ENCODE results near the gene F7.

The F7 gene

DNA sequence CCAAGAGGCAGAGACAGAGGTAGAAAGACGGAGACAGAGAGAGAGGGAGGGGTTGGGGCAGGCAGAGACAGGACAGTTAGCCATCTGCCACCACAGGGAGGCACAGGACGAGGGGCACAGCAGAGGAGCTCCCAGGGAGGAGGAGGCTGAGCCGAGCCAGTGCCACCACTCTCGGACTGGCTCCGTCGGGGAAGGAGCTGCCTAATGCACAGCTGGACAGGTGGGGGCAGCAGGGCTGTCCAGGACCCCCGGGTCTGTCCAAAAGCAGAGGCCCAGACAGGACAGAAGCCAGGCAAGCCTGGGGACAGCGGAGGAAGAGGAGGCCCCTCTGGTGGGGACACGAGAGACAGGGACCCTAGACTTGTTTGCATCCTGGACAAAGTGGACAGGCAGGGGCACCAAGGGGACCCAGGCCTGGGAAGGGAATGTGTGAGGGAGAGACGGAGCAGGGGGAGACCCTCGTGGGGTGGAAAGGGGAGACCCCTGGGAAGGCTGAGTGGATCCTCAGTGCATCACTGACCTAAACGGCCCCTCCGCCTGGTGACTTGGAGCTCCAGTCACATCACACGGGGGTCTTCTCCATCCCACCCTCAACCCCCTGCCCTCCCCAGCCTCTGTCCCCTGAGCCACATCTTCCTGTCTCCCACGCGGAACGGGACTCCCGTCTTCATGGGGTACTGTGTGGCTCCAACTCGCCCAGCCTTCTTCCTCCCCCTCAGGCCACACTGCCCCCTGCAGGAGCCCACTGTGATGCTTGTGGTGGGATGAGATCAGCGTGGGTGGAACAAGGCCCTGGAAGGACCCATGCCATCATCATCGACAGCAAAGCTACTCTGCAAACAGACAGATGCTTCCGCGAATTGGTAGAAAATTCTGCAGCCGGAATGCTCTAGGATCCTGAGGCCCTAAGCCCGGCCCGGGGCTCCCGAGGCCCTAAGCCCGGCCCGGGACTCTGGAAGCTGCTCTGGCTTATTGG lies 17.9 kb downstream of the F7 start:
- intact Hi-C loops (cut with DNase I): no loop called here
- peak in 3 of 10 donors; percentile 14 to 76 (median 40) for DNase-seq

DNA sequence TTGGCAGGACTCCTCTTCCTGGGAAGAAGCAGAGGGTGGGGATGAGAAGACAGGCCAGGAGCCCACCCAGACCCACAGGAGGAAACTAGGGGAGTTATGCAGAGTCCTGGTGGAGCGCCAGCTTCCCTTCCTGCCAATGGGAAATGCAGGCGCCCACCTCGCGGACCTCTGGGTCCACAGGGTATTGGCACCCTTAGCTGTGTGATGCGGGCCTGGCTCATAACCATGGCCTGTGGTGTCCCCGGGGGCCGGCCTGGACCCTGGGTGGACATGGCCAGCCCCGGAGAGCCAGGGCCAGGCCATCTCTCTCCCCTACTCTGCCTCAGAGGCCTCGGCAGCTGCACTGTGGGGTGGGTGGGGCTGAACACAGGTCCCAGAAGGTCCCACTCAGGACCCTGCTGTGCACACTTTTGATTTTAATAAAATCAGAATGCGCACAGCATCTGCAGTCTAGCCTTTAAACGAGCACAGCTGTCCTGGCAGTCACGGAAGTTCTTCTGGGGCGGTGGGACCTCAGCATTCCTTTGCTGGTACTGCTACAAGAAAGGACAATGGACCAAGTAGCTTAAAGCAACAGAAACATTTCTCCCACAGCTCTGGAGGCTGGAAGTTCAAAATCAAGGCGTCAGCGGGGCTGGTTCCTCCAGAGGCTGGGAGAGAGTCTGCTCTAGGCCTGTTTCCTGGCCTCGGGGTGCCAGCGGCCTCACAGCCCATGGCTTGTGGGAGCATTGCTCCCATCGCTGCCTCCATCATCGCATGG lies 18.8 kb downstream of the F7 start:
- DNase-seq: peak in 4 of 10 donors; percentile 10 to 77 (median 34)

DNA sequence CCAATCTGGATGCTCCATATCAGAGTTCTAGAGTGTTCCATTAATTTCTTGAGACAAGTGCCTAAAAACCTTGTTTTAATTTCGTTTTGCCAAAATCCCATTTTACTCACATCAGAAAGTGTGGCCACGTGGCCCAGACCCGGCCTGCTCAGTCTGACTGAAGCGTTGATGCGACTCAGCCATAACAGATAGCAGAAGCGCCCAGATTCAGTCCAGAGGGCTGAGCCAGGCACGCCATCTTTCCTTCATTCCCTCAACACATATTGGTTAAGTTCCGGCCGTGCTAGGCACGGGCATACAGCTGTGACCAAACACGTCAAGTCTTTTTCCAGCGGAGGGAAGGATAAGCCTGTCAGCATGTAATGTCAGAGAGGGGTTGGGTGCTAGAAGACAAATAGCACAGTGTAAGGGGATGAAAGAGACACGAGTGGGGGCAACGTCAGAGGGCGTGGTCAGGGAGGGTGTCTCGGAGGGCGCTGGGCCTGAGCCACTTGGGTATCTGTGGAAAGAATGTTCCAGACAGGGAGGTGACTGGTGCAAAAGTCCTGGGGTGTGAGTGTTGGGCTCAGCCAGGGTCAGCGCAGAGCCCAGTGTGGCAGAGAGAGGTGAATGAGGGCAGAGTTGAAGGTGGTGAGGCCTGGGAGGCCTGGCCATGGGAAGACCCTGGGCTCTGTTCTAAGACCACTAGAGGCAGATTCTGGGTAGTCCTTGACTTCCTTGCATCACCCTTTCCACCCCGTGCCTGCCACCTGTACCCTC lies 20.1 kb downstream of the F7 start:
- intact Hi-C loops (cut with DNase I): no loop called here
- peak in 4 of 10 donors; percentile 1 to 62 (median 46) for DNase-seq

More for the DNA sequence above, 18.8 kb downstream of the F7 start:
- intact Hi-C loops (cut with DNase I): no loop called here

DNA sequence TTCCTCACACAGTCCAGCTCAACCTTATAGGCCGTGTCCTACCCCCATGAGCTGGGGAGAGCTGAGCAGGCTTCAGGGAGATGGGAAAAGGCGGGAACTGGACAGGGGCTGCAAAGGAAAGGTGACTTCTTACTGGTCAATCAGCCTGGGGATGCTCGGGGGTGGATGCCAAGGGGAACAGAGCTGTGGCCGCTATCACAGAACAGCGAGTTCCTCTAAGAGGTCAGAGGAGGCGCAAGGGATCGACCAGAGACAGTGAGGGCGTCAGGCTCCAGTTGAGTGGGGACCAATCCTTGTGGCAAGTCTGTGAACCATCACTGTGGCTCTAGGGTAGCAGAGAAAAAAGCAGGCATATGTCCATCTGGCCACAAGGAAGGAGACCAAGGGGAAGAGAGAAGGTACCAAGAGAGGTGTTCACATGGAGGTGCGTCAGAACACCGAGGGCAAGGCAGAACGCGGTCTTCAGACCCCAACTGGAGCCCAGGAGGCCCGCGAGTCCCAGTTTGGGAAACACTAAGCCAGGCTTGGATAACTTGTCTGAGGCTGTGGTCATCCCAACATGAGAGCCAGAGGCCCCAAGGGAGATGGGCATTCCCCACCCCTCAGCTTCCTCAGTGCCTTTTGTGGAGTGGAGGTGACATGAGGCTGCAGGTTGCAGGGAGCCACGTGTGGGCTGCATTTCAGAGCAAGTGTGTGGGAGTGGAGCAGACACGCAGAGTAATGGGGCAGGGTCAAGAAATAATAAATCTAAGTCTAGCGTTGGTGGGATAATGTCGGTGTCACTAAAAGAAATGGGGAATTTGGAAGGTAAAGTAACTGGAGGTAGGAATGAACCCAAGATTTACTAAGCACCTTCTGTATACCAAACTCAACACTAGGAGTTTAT lies 20.9 kb downstream of the F7 start:
- intact Hi-C loops (cut with DNase I): no loop called here
- peak in 3 of 10 donors; percentile 31 to 61 (median 35) for DNase-seq

DNA sequence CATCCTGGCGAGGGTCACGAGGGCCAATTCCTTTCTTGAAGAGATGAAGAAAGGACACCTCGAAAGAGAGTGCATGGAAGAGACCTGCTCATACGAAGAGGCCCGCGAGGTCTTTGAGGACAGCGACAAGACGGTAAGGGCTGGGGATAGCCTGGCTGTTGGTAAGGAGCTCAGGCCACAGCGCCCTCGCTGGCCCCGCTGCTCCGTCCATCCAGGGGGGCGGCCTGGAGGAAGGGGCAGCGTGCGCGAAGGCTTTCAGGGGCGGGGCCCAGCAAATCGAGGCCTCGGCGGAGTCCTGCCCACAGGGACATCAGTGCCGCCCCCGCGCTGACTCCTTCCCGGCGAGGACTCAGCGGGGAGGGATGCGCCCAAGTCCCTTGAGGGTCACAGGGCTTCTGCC lies 23.9 kb downstream of the F7 start:
- peak in 2 of 10 donors; percentile 43 to 69 for DNase-seq
- intact Hi-C loops (cut with DNase I): no loop called here

DNA sequence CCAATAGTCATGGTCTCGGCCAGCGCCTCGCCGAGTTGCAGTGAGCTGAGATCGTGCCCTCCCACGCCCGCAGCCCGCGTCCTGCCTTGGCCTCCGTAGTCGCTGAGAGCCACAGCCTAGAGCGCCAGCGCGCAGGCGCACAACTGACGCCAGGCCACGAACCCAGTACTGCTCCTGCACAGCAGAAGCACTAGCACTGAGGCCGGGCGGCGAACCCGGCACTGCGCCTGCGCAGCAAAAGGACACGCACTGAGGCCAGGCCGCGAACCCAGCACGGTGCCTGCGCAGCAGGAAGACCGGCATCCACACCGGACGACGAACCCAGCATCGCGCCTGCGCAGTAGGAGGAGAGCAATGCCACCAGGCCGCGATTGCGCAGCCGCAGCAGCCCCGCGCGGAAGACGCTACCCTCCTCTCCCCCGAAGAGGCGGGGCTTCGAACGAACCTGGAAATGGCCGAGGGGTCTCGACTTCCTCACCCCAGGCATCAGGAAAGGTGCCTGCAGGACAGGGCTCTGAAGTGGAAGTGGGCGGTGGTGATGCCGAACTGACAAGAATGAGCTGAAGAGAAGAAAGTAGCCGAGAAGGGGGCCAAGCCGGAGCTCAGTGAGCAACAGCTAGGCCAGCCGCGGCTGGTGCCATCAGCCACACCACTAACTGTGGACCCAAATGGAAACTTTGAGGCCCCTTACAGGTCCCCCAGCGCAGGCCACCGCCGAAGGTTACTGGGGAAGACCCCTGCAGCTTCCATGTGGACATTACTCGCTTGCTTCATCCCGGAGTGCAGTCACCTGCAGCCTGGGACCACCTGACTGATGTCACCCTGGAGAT lies 24.5 kb downstream of the F7 start:
- intact Hi-C loops (cut with DNase I): no loop called here
- peak in 3 of 10 donors; percentile 73 to 85 (median 77) for DNase-seq

DNA sequence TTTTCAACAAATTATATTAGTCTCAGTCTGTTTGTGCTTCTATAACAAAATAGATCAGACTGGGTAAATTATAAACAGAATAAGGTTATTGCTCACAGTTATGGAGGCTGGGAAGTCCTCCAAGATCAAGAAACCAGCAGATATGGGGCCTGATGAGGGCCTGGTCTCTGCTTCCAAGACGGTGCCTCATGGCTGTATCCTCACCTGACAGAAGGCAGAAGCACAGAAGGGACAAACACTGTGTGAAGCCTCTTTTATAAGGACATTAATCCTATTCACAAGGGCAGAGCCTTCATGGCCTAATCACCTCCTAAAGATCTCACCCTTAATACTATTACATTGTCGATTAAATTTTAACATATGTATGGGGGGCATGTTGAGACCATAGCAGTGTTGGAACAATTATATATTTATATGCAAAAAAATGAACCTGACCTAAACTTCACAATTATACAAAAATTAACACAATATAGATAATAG lies 29.7 kb downstream of the F7 start:
- intact Hi-C loops (cut with DNase I): no loop called here
- DNase-seq: no peak

DNA sequence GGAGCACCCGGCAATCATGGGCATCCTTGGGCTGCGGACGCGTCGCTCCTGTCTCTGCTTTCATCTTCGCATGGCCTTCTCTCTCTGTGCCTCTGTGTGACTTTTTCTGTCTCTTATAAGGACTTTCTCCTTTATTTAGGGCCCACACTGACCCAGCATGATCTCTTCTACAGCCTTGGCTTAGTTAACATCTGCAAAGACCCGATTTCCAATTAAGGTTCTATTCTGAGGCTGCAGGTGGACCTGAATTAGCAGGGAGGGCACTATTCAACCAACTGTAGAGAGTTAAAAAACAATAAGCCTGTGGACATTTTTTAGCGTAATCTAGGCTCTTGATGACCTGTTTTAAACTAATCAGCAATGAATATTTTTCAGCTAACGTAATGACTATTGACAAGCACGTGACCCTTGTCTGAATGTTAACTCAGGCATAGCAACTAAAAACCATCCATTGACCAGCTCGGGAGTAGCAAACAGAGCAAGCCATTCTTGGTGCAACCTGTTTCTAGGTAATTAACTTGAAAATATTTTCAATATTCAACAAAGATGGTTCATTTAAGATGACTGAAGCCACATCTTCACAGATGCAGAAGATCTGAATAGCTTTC lies 32.2 kb downstream of the F7 start:
- intact Hi-C loops (cut with DNase I): no loop called here
- peak in 1 of 10 donors; percentile 3 for DNase-seq

DNA sequence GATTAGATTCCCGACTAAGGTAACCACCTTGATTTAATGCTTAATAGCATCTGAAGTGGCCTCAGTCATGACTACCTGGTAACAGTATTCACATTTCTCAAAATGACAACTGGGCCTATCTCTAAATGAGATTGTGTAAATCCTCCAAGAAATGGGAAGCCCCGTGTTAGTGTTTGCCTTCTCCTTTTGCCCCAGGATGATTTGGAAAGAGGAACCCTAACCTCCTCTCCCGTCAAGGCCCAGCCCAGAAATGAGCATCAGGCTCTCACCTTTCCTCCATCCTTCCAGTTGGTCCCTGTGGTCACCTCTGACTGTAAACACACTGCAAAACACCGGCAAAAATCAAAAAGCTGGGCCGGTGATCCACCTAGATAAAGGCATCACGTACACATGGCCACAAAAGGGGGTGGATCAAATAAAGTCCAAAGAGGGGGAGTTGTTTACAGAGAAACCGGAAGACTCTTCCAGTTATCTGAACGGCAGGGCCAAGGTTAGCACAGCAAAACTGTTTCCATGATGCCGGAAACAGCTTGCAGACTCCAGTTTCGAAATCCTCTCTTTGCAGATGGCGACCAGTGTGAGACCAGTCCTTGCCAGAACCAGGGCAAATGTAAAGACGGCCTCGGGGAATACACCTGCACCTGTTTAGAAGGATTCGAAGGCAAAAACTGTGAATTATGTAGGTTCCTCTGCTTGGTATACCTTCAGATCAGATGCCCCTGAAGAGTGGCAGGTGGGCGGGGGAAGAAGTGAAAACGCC lies 33.4 kb downstream of the F7 start:
- DNase-seq: peak in 1 of 10 donors; percentile 0
- intact Hi-C loops (cut with DNase I): no loop called here

DNA sequence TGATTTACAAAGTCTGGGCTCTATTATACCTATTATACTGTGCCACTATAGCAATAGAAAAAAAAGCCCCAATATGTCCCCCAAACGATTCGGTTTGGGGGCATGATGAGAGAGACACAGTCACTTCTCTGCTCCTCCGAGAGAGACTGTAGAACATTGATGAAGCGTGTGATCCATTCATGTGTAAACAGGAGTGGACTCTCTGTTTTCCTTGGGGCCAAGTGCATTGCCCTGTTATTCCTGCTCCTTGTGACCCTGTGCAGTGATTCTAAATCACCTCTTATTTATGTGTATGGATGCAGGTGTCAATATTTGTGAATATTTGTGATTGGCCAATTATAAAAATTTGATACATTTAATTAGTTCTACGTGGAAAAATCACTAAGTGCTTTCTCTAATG lies 34.0 kb downstream of the F7 start:
- DNase-seq: no peak
- intact Hi-C loops (cut with DNase I): no loop called here

DNA sequence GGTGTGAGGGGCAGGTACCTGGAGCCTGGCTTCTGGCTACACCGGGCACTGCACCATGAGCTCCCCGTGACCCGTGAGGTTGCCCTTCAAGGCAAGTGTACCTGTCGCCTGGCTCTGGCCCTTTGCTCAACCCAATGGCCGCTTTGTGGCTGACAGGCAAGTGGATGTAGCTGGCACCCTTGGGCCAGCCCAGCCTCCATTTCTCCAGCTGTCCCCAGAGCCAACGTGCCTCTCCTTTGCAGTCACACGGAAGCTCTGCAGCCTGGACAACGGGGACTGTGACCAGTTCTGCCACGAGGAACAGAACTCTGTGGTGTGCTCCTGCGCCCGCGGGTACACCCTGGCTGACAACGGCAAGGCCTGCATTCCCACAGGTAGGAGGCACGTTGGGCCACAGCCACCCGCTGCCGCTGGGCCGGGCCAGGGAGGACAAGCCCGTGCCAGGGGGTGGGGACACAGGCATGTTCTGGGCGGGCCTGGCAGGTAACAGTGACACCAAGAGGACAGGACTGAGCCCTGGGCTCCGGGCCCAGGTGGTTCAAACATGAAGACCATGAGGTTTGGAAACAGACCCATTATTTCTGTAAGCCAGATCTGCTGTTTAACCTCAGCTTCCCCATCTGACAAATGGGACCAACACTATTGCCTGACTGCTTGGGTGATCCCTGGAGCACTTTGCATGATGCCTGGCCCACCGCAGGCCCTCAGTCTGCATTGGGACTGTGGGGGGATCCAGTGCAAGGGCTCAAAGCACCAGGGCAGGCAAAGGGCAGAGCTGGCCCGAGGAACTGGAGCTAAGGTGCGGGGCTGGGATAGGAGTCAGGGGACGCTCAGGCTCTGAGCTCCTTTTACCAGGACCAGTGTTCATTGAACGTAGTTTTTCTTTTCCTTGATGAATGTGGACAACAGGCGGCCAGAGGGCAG lies 35.3 kb downstream of the F7 start:
- intact Hi-C loops (cut with DNase I): no loop called here
- DNase-seq: peak in 3 of 10 donors; percentile 3 to 80 (median 63)

DNA sequence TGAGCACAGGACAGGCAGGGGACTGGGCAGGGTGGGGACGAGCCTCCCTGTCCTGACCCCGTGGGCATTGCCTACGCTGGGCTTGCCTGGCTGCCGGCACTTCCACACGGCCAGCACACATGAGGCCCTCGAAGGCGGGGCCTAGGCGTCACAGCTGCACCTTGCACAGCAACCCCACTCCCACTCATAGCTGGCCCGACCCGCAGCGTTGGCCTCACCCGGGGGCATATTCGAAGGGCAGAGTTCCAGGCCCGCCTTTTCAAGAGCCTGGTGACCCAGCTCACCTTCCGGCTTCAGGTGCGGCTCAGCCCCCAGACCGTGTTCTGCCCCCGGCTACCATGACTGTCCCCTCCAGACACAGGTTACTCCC lies 36.0 kb downstream of the F7 start:
- peak in 3 of 10 donors; percentile 1 to 74 (median 42) for DNase-seq
- intact Hi-C loops (cut with DNase I): no loop called here

DNA sequence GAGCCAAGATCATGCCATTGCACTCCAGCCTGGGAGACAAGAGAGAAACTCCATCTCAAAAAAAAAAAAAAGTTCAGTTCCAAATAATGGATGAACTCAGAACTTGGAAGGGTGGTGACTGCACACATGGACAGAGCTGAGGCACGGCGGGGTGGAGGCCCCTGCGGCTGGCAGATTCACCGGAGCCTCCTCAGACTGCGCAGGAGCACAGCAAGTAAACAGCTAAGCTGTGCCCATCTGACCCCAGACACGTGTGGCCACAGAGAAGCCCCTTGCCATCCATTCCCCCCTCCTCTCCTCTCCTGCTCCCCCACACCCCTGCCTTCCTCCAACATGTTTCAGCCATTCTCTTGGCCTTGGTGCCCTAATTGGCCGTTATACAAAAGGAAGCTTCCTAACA lies 37.3 kb downstream of the F7 start:
- peak in 1 of 10 donors; percentile 35 for DNase-seq
- intact Hi-C loops (cut with DNase I): no loop called here

DNA sequence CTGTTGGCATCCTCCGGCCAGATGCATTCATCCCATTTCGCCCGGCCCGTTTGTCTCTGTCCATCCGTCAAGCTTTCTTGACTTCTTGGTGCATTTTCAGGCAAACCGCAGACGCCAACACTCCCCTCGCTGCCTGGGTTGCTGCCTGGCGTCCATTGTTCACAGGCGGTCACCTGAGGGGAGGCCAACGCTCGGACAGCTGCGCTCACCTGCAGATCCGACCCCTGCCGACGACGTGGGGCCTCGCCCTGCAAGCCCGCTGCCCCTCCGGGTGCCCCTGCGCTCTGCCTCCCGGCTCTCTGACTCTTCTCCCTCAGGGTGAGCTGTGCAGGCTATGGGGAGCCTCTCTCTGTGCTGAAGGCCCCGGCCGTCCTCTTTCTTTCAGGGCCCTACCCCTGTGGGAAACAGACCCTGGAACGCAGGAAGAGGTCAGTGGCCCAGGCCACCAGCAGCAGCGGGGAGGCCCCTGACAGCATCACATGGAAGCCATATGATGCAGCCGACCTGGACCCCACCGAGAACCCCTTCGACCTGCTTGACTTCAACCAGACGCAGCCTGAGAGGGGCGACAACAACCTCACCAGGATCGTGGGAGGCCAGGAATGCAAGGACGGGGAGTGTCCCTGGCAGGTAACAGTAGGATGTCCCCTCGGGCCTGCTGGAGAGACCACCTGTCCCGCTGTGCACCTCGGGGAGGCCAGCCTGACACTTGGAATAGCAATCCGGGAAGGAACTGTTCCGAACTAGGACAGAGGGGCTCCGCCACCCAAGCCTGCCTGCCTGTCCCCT lies 38.1 kb downstream of the F7 start:
- intact Hi-C loops (cut with DNase I): no loop called here
- DNase-seq: peak in 2 of 10 donors; percentile 64 to 74

DNA sequence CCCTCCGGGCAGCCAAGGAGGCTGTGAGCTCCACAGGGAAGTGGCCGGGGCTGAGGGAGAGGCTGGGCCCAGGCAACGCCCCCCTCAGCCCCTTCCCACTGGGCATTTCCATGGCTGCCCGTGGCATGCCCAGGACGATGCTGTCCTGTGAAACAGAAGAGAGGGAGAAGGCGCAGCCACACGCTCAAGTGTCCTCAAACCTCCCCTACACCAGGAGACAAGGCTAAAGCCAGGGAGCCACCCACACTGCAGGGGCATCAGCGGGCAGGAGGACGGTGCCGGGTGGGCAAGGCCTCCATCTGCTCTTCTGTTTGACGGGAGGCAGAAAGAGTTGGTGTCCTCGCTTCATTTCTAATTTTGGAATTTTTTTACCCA lies 38.7 kb downstream of the F7 start:
- intact Hi-C loops (cut with DNase I): no loop called here
- DNase-seq: peak in 1 of 10 donors; percentile 50

DNA sequence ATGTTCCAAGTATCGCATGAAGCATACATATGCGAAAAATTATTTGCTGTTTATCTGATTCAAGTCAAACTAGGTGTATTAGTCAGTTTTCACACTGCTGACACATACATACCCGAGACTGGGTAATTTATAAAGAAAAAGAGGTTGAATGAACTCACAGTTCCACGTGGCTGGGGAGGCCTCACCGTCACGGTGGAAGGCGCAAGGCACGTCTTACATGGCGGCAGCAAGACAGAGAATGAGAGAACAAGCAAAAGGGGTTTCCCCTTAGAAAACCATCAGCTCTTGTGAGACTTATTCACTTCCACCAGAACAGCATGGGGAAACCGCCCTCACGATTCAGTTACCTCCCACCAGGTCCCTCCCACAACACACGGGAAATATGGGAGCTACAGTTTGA lies 39.9 kb downstream of the F7 start:
- DNase-seq: no peak
- intact Hi-C loops (cut with DNase I): no loop called here
